Neuronal stem cell (in vitro differentiated cells): ENCODE results near the gene SORBS1.

ENCODE experiments used
- DNase-seq: peaks from one replicate; pipeline ENCODE4 v3.0.0-alpha.2; 2013; ENCODE audit warnings: low spot score
- H2AFZ ChIP-seq: one replicate; pipeline ENCODE4 v1.6.1; 2013; ENCODE audit warnings: mild to moderate bottlenecking, low read length, inconsistent platforms
- H2AK5ac ChIP-seq: 2 replicates; pipeline ENCODE4 v1.6.1; 2013; ENCODE audit warnings: low read depth, mild to moderate bottlenecking, inconsistent platforms, low read length, moderate library complexity, mixed read lengths
- H2BK120ac ChIP-seq: 2 replicates; pipeline ENCODE4 v1.6.1; 2013; ENCODE audit warnings: low read depth, mild to moderate bottlenecking, inconsistent platforms, low read length, moderate library complexity, mixed read lengths
- H2BK12ac ChIP-seq: one replicate; pipeline ENCODE4 v1.6.1; 2013; ENCODE audit warnings: low read length, inconsistent platforms
- H2BK15ac ChIP-seq: 2 replicates; pipeline ENCODE4 v1.6.1; 2013; ENCODE audit warnings: mild to moderate bottlenecking, low read length, inconsistent platforms, mixed read lengths
- H2BK5ac ChIP-seq: one replicate; pipeline ENCODE4 v1.6.1; 2013; ENCODE audit warnings: inconsistent platforms, mild to moderate bottlenecking, low read length, moderate library complexity
- H3K14ac ChIP-seq: one replicate; pipeline ENCODE4 v1.6.1; 2013; ENCODE audit warnings: low read length, inconsistent platforms
- H3K18ac ChIP-seq: 2 replicates; pipeline ENCODE4 v1.6.1; 2013; ENCODE audit warnings: low read length, inconsistent platforms
- H3K23ac ChIP-seq: 2 replicates; pipeline ENCODE4 v1.6.1; 2013; ENCODE audit warnings: low read depth, mild to moderate bottlenecking, mixed read lengths, low read length, inconsistent platforms; ENCODE audit not compliant: poor library complexity
- H3K27ac ChIP-seq: replicated peaks from 3 replicates; pipeline ENCODE4 v1.5.1; 2013; ENCODE audit warnings: low read length, inconsistent platforms
- H3K27me3 ChIP-seq, 3 experiments: 2 replicates each; pipeline ENCODE4 v1.6.1; 2013; ENCODE audit warnings: low read length in 3 of 3, mild to moderate bottlenecking in 2 of 3, inconsistent platforms in 1 of 3, low read depth in 1 of 3, mixed read lengths in 1 of 3, moderate library complexity in 1 of 3; ENCODE audit not compliant: control insufficient read depth in 3 of 3, insufficient read depth in 3 of 3
- H3K36me3 ChIP-seq, 2 donors: replicated peaks in 1 of 2; 2 replicates each; pipeline ENCODE4 v1.6.1; 2013; ENCODE audit warnings: low read length in 2 of 2; ENCODE audit not compliant: control insufficient read depth in 2 of 2, insufficient read depth in 2 of 2
- H3K4ac ChIP-seq: 2 replicates; pipeline ENCODE4 v1.6.1; 2013; ENCODE audit warnings: inconsistent platforms, mild to moderate bottlenecking, low read length, moderate library complexity
- H3K4me1 ChIP-seq, 2 donors: 1 replicate in 1 of 2; 2 replicates in 1 of 2; pipeline ENCODE4 v1.6.1; 2013; ENCODE audit warnings: low read length in 2 of 2, low read depth in 1 of 2; ENCODE audit not compliant: control insufficient read depth in 2 of 2, insufficient read depth in 1 of 2
- H3K4me2 ChIP-seq: one replicate; pipeline ENCODE4 v1.6.1; 2013; ENCODE audit warnings: mild to moderate bottlenecking, low read length, inconsistent platforms; ENCODE audit not compliant: insufficient read depth, poor library complexity, severe bottlenecking
- H3K4me3 ChIP-seq, 2 donors: 2 replicates each; pipeline ENCODE4 v1.5.1; 2013; ENCODE audit warnings: low read length in 2 of 2, mild to moderate bottlenecking in 2 of 2, inconsistent platforms in 1 of 2, moderate library complexity in 1 of 2
- H3K79me1 ChIP-seq: one replicate; pipeline ENCODE4 v1.6.1; 2013; ENCODE audit warnings: low read depth, mild to moderate bottlenecking, inconsistent platforms, low read length, moderate library complexity
- H3K9ac ChIP-seq: one replicate; pipeline ENCODE4 v1.6.1; 2013; ENCODE audit warnings: mild to moderate bottlenecking, low read depth, low read length, inconsistent platforms; ENCODE audit not compliant: poor library complexity
- H3K9me3 ChIP-seq, 2 donors: replicated peaks in 1 of 2; 2 replicates each; pipeline versions ENCODE3 to v1.6.1; 2013; ENCODE audit warnings: low read length in 2 of 2, mild to moderate bottlenecking in 2 of 2, inconsistent platforms in 1 of 2, low read depth in 1 of 2, mixed read lengths in 1 of 2, moderate library complexity in 1 of 2; ENCODE audit not compliant: control insufficient read depth in 2 of 2, insufficient read depth in 1 of 2
- H4K8ac ChIP-seq: one replicate; pipeline ENCODE4 v1.6.1; 2013; ENCODE audit warnings: low read depth, mild to moderate bottlenecking, inconsistent platforms, low read length, moderate library complexity
- H4K91ac ChIP-seq: one replicate; pipeline ENCODE4 v1.6.1; 2013; ENCODE audit warnings: low read length, low read depth, mild to moderate bottlenecking, inconsistent platforms; ENCODE audit not compliant: poor library complexity
- WGBS, 2 donors: extraction: QIAGEN DNeasy Blood & Tissue Kit; methylation state at CpG; one replicate each; pipeline ENCODE4 v1.1.7; 2013; ENCODE audit warnings: missing lambda C conversion rate in 2 of 2, mixed read lengths in 1 of 2; ENCODE audit not compliant: insufficient read length in 2 of 2, insufficient replicate concordance in 1 of 2; ENCODE audit errors: extremely low coverage in 2 of 2; 5-methylcytosine and 5-hydroxymethylcytosine counted together

The SORBS1 gene

DNA sequence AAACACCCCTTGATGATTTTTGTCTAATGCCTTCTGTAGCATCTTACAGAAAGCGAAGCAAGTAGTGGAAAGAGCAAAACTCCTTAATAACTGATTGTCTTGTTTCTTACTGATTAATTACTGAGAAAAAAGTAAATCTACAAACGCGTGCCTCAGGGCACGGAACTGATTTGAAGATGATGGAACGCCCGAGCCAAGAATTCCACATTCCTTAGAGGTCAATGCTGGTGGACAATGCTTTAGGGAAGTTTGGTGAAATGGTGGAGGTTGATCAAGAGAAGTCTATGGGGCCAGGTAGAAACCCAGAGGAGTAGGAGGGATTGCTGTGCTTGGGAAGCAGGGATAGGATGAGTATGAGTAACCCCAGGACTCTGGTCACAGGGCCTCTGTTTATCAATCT lies 5.0 kb upstream of the SORBS1 start:
- Histone ChIP-seq H3K18ac (no peak overlapping the region), H2AK5ac (no peak overlapping the region), H4K91ac (no peak overlapping the region)

DNA sequence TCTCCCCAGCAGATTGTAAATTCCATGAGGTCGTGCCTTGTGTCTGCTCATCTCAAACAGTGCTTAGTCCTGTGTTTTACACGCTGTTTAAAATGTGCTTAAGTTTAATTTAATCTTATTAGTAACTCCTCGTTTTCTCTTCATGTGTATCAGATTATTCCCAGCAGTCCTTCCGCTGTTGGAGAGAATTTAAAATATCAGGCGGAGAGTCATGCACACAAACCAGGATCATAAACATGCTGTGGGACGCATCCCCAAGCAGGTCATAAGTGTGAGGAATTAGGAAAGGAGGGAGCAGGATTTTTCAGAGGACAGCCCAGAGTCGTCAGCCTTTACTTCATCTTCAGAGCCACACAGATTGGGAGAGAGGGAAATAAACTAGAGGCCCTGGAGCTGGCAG lies 4.2 kb upstream of the SORBS1 start:
- H3K36me3 ChIP-seq, result no peaks in the 10 kb centered on the region
- H4K8ac ChIP-seq, result no peak overlapping the region
- H3K14ac ChIP-seq, result no peak overlapping the region
- H2BK120ac ChIP-seq, result no peak overlapping the region
- no peak overlapping the region for H3K27ac ChIP-seq
- no peak overlapping the region for H3K9ac ChIP-seq
- peak overlapping the region; percentile 47 for H2AFZ ChIP-seq
- no peak for DNase-seq
- no peaks in the 10 kb centered on the region for H3K9me3 ChIP-seq
- H3K27me3 ChIP-seq, result peaks cover 0 to 34% (median 3%) of the 10 kb centered on the region in 3 experiments
- no peak overlapping the region for H2BK12ac ChIP-seq
- no peak overlapping the region for H3K4me3 ChIP-seq
- no peak overlapping the region for H2AK5ac ChIP-seq
- WGBS, 2 donors, result no CpG with 5 or more reads among the region's 7 CpGs
- H3K4me1 ChIP-seq, result peaks cover under 1 to 1% of the 10 kb centered on the region in 2 donors
- H2BK5ac ChIP-seq, result no peak overlapping the region
- H3K4ac ChIP-seq, result no peak overlapping the region
- no peak overlapping the region for H3K23ac ChIP-seq
- H3K18ac ChIP-seq, result no peak overlapping the region
- no peak overlapping the region for H2BK15ac ChIP-seq
- H3K79me1 ChIP-seq, result no peaks in the 10 kb centered on the region
- H3K4me2 ChIP-seq, result no peak overlapping the region
- H4K91ac ChIP-seq, result no peak overlapping the region

More for the DNA sequence above, 5.0 kb upstream of the SORBS1 start:
- Histone ChIP-seq H2AFZ (no peak overlapping the region), H3K23ac (no peak overlapping the region), H3K4ac (no peak overlapping the region), H3K9ac (no peak overlapping the region), H3K79me1 (no peaks in the 10 kb centered on the region), H2BK120ac (no peak overlapping the region), H2BK15ac (no peak overlapping the region), H2BK12ac (no peak overlapping the region), H2BK5ac (no peak overlapping the region), H3K27ac (no peak overlapping the region), H3K14ac (no peak overlapping the region), H3K36me3 (no peaks in the 10 kb centered on the region), H3K4me1 (no peaks in the 10 kb centered on the region), H4K8ac (no peak overlapping the region), H3K4me3 (no peak overlapping the region), H3K9me3 (no peaks in the 10 kb centered on the region), H3K4me2 (no peak overlapping the region), H3K27me3 (peaks cover 0 to 34% (median 0%) of the 10 kb centered on the region in 3 experiments)
- WGBS, 2 donors, result no CpG with 5 or more reads among the region's 6 CpGs
- no peak for DNase-seq

DNA sequence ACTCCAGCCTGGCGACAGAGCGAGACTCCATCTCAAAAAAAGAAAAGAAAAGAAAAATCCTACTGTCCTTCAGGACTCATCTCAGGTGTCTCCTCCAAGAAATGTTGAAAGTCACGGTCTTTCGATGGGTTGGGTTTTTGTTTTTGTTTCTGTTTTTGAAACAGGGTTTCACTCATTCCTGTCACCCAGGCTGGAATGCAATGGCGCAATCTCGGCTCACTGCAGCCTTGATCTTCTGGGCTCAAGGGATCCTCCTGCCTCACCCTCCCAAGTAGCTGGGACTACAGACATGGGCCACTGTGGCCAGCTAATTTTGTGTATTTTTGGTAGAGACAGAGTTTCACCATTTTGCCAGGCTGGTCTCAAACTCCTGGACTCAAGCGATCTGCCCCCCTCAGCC lies 3.1 kb upstream of the SORBS1 start:
- Histone ChIP-seq H3K14ac (no peak overlapping the region), H2AK5ac (no peak overlapping the region), H2AFZ (no peak overlapping the region), H3K23ac (no peak overlapping the region), H2BK120ac (no peak overlapping the region), H4K91ac (no peak overlapping the region), H3K79me1 (no peaks in the 10 kb centered on the region), H3K27ac (no peak overlapping the region), H3K4me3 (no peak overlapping the region), H3K4me1 (peaks cover 5 to 9% of the 10 kb centered on the region in 2 donors), H3K4me2 (no peak overlapping the region), H2BK5ac (no peak overlapping the region), H2BK12ac (no peak overlapping the region), H4K8ac (no peak overlapping the region), H3K9ac (no peak overlapping the region), H3K27me3 (peaks cover 0 to 34% (median 3%) of the 10 kb centered on the region in 3 experiments), H3K9me3 (no peaks in the 10 kb centered on the region), H3K4ac (no peak overlapping the region), H2BK15ac (no peak overlapping the region), H3K36me3 (no peaks in the 10 kb centered on the region), H3K18ac (no peak overlapping the region)
- no CpG with 5 or more reads among the region's 7 CpGs for WGBS, 2 donors
- DNase-seq, result no peak

DNA sequence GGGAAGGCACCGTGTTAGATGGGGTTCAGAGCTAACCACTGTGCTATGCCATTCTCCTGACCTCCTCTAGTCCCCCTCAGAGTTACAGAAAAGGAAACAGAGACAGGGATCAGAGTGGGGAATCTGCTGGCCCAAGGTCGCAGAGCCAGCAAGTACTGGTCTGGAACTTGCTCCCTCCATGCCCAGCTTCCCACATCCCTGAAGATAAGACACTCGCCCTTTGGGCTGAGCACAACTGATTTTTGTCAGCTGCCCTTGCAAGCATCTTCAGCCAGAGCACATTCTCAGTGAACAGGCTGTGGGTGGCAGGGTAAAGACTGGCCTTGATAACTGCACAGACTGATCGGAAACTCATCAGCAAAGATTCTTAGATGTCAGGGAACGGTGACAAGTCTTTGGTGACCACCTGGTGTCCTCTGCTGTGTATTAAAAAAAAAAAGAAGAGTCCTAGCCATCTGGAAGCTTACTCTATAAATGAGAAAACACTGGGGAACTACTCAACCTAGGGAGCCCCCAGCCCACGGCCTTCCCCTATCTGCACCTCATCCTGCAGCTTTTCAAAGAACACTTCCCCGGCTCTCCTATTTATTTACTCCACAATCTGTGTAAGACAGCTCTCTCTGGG lies 1.3 kb upstream of the SORBS1 start:
- H2AFZ ChIP-seq, result peak overlapping the region; percentile 96
- no peak overlapping the region for H2AK5ac ChIP-seq
- no peak overlapping the region for H4K8ac ChIP-seq
- H3K4me2 ChIP-seq, result no peak overlapping the region
- H2BK12ac ChIP-seq, result no peak overlapping the region
- peaks cover 0 to 27% (median 3%) of the 10 kb centered on the region in 3 experiments for H3K27me3 ChIP-seq
- H3K4me3 ChIP-seq, result no peak overlapping the region
- no peak overlapping the region for H3K9ac ChIP-seq
- peaks cover 11 to 16% of the 10 kb centered on the region in 2 donors for H3K4me1 ChIP-seq
- H3K27ac ChIP-seq, result no peak overlapping the region
- no peak overlapping the region for H3K14ac ChIP-seq
- H2BK120ac ChIP-seq, result no peak overlapping the region
- H3K23ac ChIP-seq, result no peak overlapping the region
- H3K79me1 ChIP-seq, result no peaks in the 10 kb centered on the region
- H2BK5ac ChIP-seq, result no peak overlapping the region
- H3K9me3 ChIP-seq, result no peaks in the 10 kb centered on the region
- WGBS, 2 donors, result no CpG with 5 or more reads among the region's 7 CpGs
- H4K91ac ChIP-seq, result no peak overlapping the region
- H3K4ac ChIP-seq, result no peak overlapping the region
- no peaks in the 10 kb centered on the region for H3K36me3 ChIP-seq
- no peak overlapping the region for H2BK15ac ChIP-seq
- no peak for DNase-seq
- no peak overlapping the region for H3K18ac ChIP-seq
